SKM-1 (cell line): ENCODE measurements around the gene PDHX.
"Not testable (repeated sequence)": the region's sequence is repeated elsewhere in the genome, so short reads cannot be mapped to it uniquely, and the experiment has no call there.

Source experiments
- DNase-seq: peaks from one replicate; lab custom pipeline; 2025; ENCODE audit not compliant: unreplicated experiment; lab: John Stamatoyannopoulos, UW

The PDHX gene

GRCh38 chr11:34916015-34916842 lies at the start of gene PDHX, which contains the start of gene APIP:
TSS of gene PDHX (plus strand) at chr11:34916618. CDS start at chr11:34916656, 38 bp downstream.
TSS of gene APIP (minus strand) at chr11:34916379. CDS start at chr11:34916284, 95 bp downstream.
- peak; percentile 63 for DNase-seq

DNA sequence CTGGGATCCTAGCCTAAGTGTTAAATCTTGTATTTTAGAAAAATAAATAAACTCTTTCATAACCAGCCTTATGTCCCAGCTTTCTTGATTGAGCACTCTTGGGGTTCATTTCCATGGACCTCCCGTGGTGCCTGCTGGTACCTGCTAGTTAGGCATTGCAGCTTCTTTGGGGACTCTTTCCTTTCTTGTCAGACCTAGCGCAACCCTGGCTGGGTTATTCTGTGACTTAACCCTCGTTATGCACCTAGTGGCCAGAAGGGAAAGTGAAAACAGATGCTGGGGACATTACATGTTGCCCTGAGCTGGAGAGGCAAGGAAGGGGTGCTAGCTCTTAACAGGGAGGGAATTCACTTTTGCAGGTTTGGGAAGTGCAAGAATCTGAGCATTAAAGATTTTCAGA lies 47.0 kb upstream of the PDHX start:
- no peak for DNase-seq

GRCh38 chr11:34870548-34871196 lies 45.7 kb upstream of the PDHX start:
- no peak for DNase-seq

GRCh38 chr11:34874202-34874601 lies 42.2 kb upstream of the PDHX start:
- no peak for DNase-seq

DNA sequence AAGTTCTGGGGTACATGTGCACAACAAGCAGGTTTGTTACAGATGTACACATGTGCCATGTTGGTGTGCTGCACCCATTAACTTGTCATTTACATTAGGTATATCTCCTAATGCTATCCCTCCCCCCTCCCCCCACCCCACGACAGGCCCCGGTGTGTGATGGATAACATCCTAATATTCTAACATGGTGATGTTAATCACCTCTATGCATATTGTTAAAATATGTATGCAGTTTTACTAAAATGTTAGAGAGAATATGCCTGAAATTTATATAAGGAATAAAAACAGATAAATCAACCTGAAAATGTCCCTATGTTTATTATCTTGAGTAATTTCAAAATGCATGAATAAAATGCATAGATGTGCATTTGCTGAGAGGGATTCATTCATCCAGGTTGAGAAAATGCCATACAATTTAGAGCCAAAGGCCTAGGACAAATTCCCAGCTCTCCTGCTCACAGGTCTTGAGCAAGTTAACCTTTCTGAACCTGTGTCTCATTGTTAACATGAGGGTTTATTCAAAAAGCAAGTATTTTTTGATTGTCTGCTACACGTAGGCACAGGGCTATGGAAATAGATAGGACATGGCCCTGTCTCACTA lies 38.9 kb upstream of the PDHX start:
- DNase-seq, result no peak

GRCh38 chr11:34881900-34882299 lies 34.5 kb upstream of the PDHX start:
- DNase-seq, result no peak

GRCh38 chr11:34886609-34887008 lies 29.8 kb upstream of the PDHX start:
- no peak for DNase-seq

- DNase-seq, result no peak
Observed at GRCh38 chr11:34887260-34887659, 29.2 kb upstream of the PDHX start.

- DNase-seq, result no peak
Observed at GRCh38 chr11:34890089-34890488, 26.3 kb upstream of the PDHX start.

DNA sequence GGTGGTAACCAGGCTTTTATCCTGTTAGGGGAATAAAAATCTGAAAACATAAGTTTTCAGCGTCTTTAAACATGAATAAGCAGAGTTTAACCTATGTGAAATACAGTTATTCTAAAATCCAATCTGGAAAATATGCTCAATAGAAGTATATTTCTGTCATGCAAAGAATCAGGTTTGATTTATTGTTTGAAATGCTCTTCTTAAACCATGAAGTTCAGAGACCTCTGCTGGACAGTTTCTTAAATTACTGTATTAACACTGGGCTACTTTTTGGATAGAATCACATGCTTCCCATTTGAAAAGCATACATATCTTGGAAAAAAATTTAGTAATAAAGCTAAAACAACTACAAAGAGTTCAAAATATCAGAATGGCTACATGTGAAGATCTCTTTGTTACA lies 25.6 kb upstream of the PDHX start:
- peak; percentile 15 for DNase-seq

DNA sequence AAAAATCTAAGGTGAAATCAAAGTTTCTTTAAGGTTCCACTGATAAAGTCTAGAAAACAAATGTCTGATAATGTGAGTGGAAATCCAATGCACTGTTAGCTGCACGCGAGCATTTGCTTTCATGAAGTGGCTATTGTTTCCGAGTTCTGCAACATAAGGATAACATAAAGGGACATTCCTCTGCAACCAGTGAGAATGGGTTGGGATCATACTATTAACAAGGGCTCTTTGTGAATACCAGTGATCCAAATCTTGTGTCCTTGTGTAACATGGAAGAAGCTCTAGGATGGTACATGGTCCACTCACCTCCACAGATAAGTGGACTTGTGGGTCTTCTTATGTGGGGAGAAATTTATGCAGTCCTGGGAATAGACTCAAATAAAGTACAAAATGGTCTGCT lies 24.8 kb upstream of the PDHX start:
- no peak for DNase-seq

GRCh38 chr11:34893416-34893815 lies 23.0 kb upstream of the PDHX start:
- DNase-seq, result no peak

DNA sequence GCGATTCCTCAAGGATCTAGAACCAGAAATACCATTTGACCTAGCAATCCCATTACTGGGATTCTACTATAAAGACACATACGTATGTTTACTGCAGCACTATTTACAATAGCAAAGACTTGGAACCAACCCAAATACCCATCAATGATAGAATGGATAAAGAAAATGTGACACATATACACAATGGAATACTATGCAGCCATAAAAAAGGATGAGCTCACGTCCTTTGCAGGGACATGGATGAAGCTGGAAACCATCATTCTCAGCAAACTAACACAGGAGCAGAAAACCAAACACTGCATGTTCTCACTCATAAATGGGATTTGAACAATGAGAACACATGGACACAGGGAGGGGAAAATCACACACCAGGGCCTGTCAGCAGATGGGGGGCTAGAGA lies 20.2 kb upstream of the PDHX start:
- DNase-seq, result not testable (repeated sequence)

GRCh38 chr11:34897171-34897870 lies 19.1 kb upstream of the PDHX start:
- no peak for DNase-seq

- DNase-seq, result no peak
Observed at GRCh38 chr11:34898474-34898873, 17.9 kb upstream of the PDHX start.

DNA sequence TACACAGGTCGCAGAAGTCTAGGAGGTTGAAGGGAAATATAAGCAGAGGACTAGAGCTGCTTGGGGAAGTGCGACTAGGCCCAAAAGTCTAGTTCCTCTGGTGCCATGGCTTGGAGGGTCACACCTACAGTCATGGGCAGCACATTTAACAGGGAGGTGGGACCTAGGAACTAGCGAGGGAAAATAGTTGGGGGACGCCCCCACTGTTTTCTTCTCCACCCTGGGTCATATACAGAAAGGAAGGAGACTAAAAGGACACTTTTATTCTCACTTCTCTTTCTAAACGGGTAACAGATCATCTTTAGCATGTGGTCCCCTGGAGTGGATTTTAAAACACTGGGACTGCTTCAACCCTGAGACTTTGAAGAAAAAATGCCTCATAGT lies 16.8 kb upstream of the PDHX start:
- DNase-seq, result no peak

DNA sequence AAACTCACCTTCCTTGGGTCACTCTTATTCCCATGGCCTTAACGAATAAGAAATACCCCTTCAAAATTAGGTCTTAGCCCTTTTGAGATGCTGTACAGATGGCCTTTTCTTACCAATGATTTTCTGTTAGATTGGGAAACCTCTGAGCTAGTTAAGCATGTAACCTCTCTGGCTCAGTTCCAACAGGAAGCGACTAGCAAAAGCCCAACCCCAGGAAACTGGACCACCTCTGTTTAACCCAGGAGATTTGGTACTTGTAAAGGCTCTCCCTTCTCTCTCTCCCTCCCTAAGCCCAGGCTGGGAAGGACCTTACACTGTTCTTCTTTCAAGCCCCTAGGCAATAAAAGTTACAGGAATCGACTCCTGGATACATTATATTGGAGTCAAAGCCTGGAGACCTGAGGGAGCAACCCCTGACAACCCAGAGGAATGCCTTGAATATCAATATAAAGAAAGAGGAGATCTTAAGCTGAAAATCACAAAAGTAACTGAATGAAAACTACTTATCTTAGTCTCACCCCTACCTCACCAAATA lies 11.9 kb upstream of the PDHX start:
- DNase-seq, result no peak

- no peak for DNase-seq
Observed at GRCh38 chr11:34905666-34906065, 10.8 kb upstream of the PDHX start.

DNA sequence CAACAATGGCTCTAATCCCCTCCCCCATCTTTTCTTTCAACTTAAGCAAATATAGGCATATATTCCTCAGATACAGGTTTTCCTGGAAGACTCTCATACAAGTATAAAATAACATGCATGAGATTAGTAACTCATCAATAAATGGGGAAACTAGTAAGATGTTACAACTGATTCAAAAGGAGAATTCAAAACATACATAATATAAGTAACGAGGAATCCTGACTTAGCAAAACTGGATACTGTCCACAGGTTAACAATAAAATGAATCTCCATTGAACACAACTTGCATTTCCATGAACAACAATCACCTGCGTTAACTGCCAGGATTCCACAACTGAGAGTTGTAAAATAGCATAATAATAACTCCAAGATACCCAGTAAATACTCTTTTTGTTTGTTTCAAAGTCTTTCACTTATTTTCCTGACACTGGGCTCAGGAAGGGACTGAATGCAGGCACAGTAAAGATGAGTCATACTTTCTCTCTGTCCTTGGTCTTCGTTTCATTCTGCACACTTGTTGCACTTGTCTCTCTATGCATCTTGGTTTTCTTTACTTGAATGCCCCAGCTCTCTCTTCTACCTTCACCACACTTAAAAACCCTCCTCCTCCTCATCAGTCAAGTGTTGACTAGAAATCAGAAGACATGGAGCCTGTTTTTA lies 8.4 kb upstream of the PDHX start:
- no peak for DNase-seq

GRCh38 chr11:34909415-34909814 lies 7.0 kb upstream of the PDHX start:
- no peak for DNase-seq

GRCh38 chr11:34909955-34910354 lies 6.5 kb upstream of the PDHX start:
- DNase-seq, result no peak
